HEK293 (cell line): ENCODE results near the gene IGF2R.

Source experiments
- ZFP3 ChIP-seq: fragments of 450-650 bp; formaldehyde crosslinking; IDR thresholded peaks from 2 replicates; pipeline ENCODE4 v1.5.1; 2016; ENCODE audit warnings: low read depth, missing biosample characterization, missing genetic modification characterization
- ZNF302 ChIP-seq: fragments of 450-650 bp; formaldehyde crosslinking; IDR thresholded peaks from 2 replicates; pipeline ENCODE4 v1.5.1; 2016; ENCODE audit warnings: missing biosample characterization, missing genetic modification characterization, low read depth
- TF ChIP-seq, protein P1 (sequence below): fragments of 450-650 bp; formaldehyde crosslinking; IDR thresholded peaks from 2 replicates; pipeline ENCODE4 v1.5.1; 2016; ENCODE audit warnings: missing biosample characterization, missing genetic modification characterization

GRCh38 chr6:160038479-160038878 lies 69.6 kb downstream of the IGF2R start:
- TF ChIP-seq, protein P1, sequence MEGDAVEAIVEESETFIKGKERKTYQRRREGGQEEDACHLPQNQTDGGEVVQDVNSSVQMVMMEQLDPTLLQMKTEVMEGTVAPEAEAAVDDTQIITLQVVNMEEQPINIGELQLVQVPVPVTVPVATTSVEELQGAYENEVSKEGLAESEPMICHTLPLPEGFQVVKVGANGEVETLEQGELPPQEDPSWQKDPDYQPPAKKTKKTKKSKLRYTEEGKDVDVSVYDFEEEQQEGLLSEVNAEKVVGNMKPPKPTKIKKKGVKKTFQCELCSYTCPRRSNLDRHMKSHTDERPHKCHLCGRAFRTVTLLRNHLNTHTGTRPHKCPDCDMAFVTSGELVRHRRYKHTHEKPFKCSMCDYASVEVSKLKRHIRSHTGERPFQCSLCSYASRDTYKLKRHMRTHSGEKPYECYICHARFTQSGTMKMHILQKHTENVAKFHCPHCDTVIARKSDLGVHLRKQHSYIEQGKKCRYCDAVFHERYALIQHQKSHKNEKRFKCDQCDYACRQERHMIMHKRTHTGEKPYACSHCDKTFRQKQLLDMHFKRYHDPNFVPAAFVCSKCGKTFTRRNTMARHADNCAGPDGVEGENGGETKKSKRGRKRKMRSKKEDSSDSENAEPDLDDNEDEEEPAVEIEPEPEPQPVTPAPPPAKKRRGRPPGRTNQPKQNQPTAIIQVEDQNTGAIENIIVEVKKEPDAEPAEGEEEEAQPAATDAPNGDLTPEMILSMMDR (tag by site-specific recombination): no peak
- TF ChIP-seq ZNF302 (tag by site-specific recombination) (no peak), ZFP3 (tag by site-specific recombination) (no peak)
